ENCODE data around the gene RILPL2. TPM values are rescaled to one million over a fixed set of nuclear protein-coding genes. Genes with fewer than 3 reads are reported as not detected.
A peak's percentile ranks its signal among the peaks of the same experiment; 100 is the strongest.
"Not testable (repeated sequence)": the region's sequence is repeated elsewhere in the genome, so short reads cannot be mapped to it uniquely, and the experiment has no call there.

The RILPL2 gene
- total and polyA plus RNA-seq, 9 donors, result 1.2 to 2.2 (median 1.6) TPM

DNA sequence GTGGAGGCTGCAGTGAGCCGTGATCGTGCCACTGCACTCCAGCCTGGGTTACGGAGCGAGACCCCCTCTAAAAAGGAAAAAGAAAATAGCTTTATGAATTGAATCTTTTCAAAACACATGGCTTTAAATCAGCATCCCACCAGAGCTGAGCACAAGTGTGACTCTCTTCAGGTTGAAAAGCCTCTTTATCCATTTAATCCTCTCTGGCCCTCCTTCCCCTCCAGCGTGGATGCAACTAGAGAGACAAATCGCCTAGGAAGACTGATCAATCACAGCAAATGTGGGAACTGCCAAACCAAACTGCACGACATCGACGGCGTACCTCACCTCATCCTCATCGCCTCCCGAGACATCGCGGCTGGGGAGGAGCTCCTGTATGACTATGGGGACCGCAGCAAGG is 29.2 kb downstream of the RILPL2 start:
- H3K36me3 ChIP-seq (ENCODE audit: control insufficient read depth, insufficient read depth, low read length), result peaks cover 64% of the 10 kb centered on the region
- no CpG with 5 or more reads among the region's 15 CpGs for WGBS (ENCODE audit: insufficient coverage)
- not testable (repeated sequence) for DNase-seq; H3K27ac ChIP-seq (ENCODE audit: low read length); H3K4me1 ChIP-seq (ENCODE audit: control insufficient read depth, insufficient read depth, low read length); H3K27me3 ChIP-seq (ENCODE audit: control insufficient read depth, insufficient read depth, low read length); H3K9me3 ChIP-seq (replicated peaks; ENCODE audit: control insufficient read depth, low read depth, low read length); H3K4me3 ChIP-seq (ENCODE audit: low read length)

DNA sequence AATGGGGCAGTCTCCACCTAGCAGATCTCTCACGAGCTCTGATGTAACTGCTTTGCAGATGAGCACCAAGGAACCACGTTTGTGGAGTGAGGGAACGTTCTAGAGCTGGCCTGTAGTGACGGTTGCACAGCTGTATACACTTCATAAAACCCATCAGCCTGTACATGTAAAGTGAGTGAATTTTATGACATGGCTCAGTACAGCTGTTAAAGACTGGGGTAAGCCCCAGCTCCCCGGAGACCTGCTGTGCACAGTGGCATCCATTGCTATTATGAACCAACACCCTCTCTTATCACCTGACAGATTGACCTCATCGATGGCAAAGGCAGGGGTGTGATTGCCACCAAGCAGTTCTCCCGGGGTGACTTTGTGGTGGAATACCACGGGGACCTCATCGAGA is 31.9 kb downstream of the RILPL2 start:
- Histone ChIP-seq H3K27me3 (ENCODE audit: control insufficient read depth, insufficient read depth, low read length) (no peaks in the 10 kb centered on the region), H3K27ac (ENCODE audit: low read length) (no peak overlapping the region), H3K4me1 (ENCODE audit: control insufficient read depth, insufficient read depth, low read length) (peaks cover under 1% of the 10 kb centered on the region), H3K4me3 (ENCODE audit: low read length) (no peak overlapping the region), H3K9me3 (replicated peaks; ENCODE audit: control insufficient read depth, low read depth, low read length) (no peaks in the 10 kb centered on the region), H3K36me3 (ENCODE audit: control insufficient read depth, insufficient read depth, low read length) (peaks cover 68% of the 10 kb centered on the region)
- no peak for DNase-seq
- WGBS (ENCODE audit: insufficient coverage), result 94% methylated on average over 3 of the region's 9 CpGs

- Histone ChIP-seq H3K9me3 (replicated peaks; ENCODE audit: control insufficient read depth, low read depth, low read length) (no peaks in the 10 kb centered on the region), H3K27me3 (ENCODE audit: control insufficient read depth, insufficient read depth, low read length) (no peaks in the 10 kb centered on the region), H3K4me3 (ENCODE audit: low read length) (no peak overlapping the region), H3K27ac (ENCODE audit: low read length) (no peak overlapping the region), H3K4me1 (ENCODE audit: control insufficient read depth, insufficient read depth, low read length) (peaks cover 17% of the 10 kb centered on the region), H3K36me3 (ENCODE audit: control insufficient read depth, insufficient read depth, low read length) (peaks cover 70% of the 10 kb centered on the region)
- no peak for DNase-seq
- WGBS (ENCODE audit: insufficient coverage), result 65% methylated on average over 11 of the region's 15 CpGs
Measured at GRCh38 chr12:123401753-123402683, 34.5 kb downstream of the RILPL2 start.

DNA sequence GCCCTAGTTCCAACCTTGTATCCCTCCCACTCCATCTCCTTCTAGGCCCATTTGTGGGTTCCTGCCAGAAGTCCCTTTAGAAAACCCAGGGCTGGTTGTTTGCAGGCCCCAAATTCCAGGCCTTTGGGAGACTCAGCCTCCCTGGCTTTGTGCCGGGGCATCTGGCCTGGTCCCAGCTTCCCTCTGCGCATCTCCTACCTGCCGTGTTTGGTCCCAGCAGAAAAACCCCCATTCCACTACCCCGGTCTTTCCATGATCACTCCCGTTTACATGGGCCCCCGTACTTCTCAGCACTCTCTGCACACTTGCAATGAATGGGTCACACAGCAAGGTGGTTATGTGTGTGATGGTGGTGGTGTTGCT is 37.2 kb downstream of the RILPL2 start:
- Histone ChIP-seq H3K4me3 (ENCODE audit: low read length) (no peak overlapping the region), H3K36me3 (ENCODE audit: control insufficient read depth, insufficient read depth, low read length) (peaks cover 68% of the 10 kb centered on the region), H3K4me1 (ENCODE audit: control insufficient read depth, insufficient read depth, low read length) (peaks cover 17% of the 10 kb centered on the region), H3K27me3 (ENCODE audit: control insufficient read depth, insufficient read depth, low read length) (no peaks in the 10 kb centered on the region), H3K9me3 (replicated peaks; ENCODE audit: control insufficient read depth, low read depth, low read length) (no peaks in the 10 kb centered on the region), H3K27ac (ENCODE audit: low read length) (peak overlapping the region; percentile 65)
- 71% methylated on average over 2 of the region's 6 CpGs for WGBS (ENCODE audit: insufficient coverage)
- DNase-seq, result no peak

- Histone ChIP-seq H3K27me3 (ENCODE audit: control insufficient read depth, insufficient read depth, low read length) (no peaks in the 10 kb centered on the region), H3K4me3 (ENCODE audit: low read length) (no peak overlapping the region), H3K9me3 (replicated peaks; ENCODE audit: control insufficient read depth, low read depth, low read length) (no peaks in the 10 kb centered on the region), H3K36me3 (ENCODE audit: control insufficient read depth, insufficient read depth, low read length) (peaks cover 64% of the 10 kb centered on the region), H3K27ac (ENCODE audit: low read length) (peak overlapping the region; percentile 65), H3K4me1 (ENCODE audit: control insufficient read depth, insufficient read depth, low read length) (peaks cover 17% of the 10 kb centered on the region)
- 68% methylated on average over 11 of the region's 14 CpGs for WGBS (ENCODE audit: insufficient coverage)
- peak; percentile 61 for DNase-seq
Measured at GRCh38 chr12:123398550-123399254, 37.8 kb downstream of the RILPL2 start.

DNA sequence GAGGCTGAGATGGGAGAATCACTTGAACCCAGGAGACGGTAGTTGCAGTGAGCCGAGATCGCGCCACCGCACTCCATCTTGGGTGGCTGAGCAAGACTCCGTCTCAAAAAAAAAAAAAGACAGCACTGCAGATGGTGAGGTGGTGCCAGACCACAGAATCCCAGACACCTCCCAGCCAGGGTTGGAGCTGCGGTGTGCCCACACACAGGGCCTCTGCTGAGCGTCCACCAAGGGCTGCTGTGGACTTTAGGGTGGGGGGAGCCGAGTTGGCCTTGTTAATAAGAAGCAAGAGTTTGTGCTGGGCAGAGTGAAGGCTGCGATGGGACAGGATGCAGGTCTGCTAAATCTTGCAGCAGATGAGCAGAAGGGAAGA is 38.3 kb downstream of the RILPL2 start:
- no peak overlapping the region for H3K4me3 ChIP-seq (ENCODE audit: low read length)
- H3K4me1 ChIP-seq (ENCODE audit: control insufficient read depth, insufficient read depth, low read length), result peaks cover 17% of the 10 kb centered on the region
- H3K27ac ChIP-seq (ENCODE audit: low read length), result peak overlapping the region; percentile 65
- peaks cover 64% of the 10 kb centered on the region for H3K36me3 ChIP-seq (ENCODE audit: control insufficient read depth, insufficient read depth, low read length)
- no peaks in the 10 kb centered on the region for H3K27me3 ChIP-seq (ENCODE audit: control insufficient read depth, insufficient read depth, low read length)
- no peaks in the 10 kb centered on the region for H3K9me3 ChIP-seq (replicated peaks; ENCODE audit: control insufficient read depth, low read depth, low read length)
- 92% methylated on average over 2 of the region's 10 CpGs for WGBS (ENCODE audit: insufficient coverage)
- no peak for DNase-seq

- no peaks in the 10 kb centered on the region for H3K9me3 ChIP-seq (replicated peaks; ENCODE audit: control insufficient read depth, low read depth, low read length)
- H3K27ac ChIP-seq (ENCODE audit: low read length), result no peak overlapping the region
- no peaks in the 10 kb centered on the region for H3K27me3 ChIP-seq (ENCODE audit: control insufficient read depth, insufficient read depth, low read length)
- DNase-seq, result no peak
- H3K4me3 ChIP-seq (ENCODE audit: low read length), result no peak overlapping the region
- peaks cover 62% of the 10 kb centered on the region for H3K36me3 ChIP-seq (ENCODE audit: control insufficient read depth, insufficient read depth, low read length)
- peaks cover 17% of the 10 kb centered on the region for H3K4me1 ChIP-seq (ENCODE audit: control insufficient read depth, insufficient read depth, low read length)
- WGBS (ENCODE audit: insufficient coverage), result no CpG with 5 or more reads among the region's 6 CpGs
Measured at GRCh38 chr12:123397400-123397799, 39.1 kb downstream of the RILPL2 start.

DNA sequence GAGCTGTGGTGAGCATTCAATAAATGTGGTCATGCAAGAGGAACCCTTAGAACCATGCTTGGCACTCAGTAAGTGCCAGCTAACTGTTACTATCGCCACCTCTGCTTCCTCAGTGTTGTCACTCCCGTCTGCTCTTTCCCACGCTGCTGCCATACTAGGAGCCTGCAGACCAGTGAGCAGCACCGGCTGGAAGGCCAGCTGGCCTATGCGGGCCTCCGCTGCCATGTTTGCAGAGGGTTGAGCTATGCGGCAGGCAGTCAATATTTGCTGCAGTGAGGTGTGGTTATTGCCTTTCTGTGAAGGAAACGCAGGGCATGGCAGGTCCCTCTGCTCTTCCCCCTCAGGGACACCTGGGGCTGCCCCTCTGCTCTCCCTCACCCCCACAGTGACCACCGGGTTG is 39.5 kb downstream of the RILPL2 start:
- WGBS (ENCODE audit: insufficient coverage), result 92% methylated on average over 6 of the region's 9 CpGs
- no peak for DNase-seq

GRCh38 chr12:123396543-123396942 is 39.9 kb downstream of the RILPL2 start:
- Histone ChIP-seq H3K27ac (ENCODE audit: low read length) (no peak overlapping the region), H3K4me3 (ENCODE audit: low read length) (no peak overlapping the region), H3K36me3 (ENCODE audit: control insufficient read depth, insufficient read depth, low read length) (peaks cover 64% of the 10 kb centered on the region), H3K27me3 (ENCODE audit: control insufficient read depth, insufficient read depth, low read length) (no peaks in the 10 kb centered on the region), H3K9me3 (replicated peaks; ENCODE audit: control insufficient read depth, low read depth, low read length) (no peaks in the 10 kb centered on the region), H3K4me1 (ENCODE audit: control insufficient read depth, insufficient read depth, low read length) (peaks cover 20% of the 10 kb centered on the region)
- 86% methylated on average over 2 of the region's 2 CpGs for WGBS (ENCODE audit: insufficient coverage)
- DNase-seq, result no peak

More for the DNA sequence above, 39.5 kb downstream of the RILPL2 start:
- Histone ChIP-seq H3K27ac (ENCODE audit: low read length) (no peak overlapping the region), H3K27me3 (ENCODE audit: control insufficient read depth, insufficient read depth, low read length) (no peaks in the 10 kb centered on the region), H3K4me1 (ENCODE audit: control insufficient read depth, insufficient read depth, low read length) (peaks cover 17% of the 10 kb centered on the region), H3K9me3 (replicated peaks; ENCODE audit: control insufficient read depth, low read depth, low read length) (no peaks in the 10 kb centered on the region), H3K36me3 (ENCODE audit: control insufficient read depth, insufficient read depth, low read length) (peaks cover 62% of the 10 kb centered on the region), H3K4me3 (ENCODE audit: low read length) (no peak overlapping the region)

GRCh38 chr12:123395236-123395635 is 41.2 kb downstream of the RILPL2 start:
- Histone ChIP-seq H3K4me3 (ENCODE audit: low read length) (no peak overlapping the region), H3K27ac (ENCODE audit: low read length) (no peak overlapping the region), H3K9me3 (replicated peaks; ENCODE audit: control insufficient read depth, low read depth, low read length) (no peaks in the 10 kb centered on the region), H3K4me1 (ENCODE audit: control insufficient read depth, insufficient read depth, low read length) (peaks cover 31% of the 10 kb centered on the region), H3K36me3 (ENCODE audit: control insufficient read depth, insufficient read depth, low read length) (peaks cover 74% of the 10 kb centered on the region), H3K27me3 (ENCODE audit: control insufficient read depth, insufficient read depth, low read length) (no peaks in the 10 kb centered on the region)
- 93% methylated on average over 4 of the region's 5 CpGs for WGBS (ENCODE audit: insufficient coverage)
- no peak for DNase-seq
